8988T (cell line): Measurements from ENCODE around the gene TSGA10IP.
"Not testable (repeated sequence)": the region's sequence is repeated elsewhere in the genome, so short reads cannot be mapped to it uniquely, and the experiment has no call there.

Source experiments
- DNase-seq: peaks from one replicate; pipeline ENCODE4 v3.0.0; 2011

Gene TSGA10IP

DNA sequence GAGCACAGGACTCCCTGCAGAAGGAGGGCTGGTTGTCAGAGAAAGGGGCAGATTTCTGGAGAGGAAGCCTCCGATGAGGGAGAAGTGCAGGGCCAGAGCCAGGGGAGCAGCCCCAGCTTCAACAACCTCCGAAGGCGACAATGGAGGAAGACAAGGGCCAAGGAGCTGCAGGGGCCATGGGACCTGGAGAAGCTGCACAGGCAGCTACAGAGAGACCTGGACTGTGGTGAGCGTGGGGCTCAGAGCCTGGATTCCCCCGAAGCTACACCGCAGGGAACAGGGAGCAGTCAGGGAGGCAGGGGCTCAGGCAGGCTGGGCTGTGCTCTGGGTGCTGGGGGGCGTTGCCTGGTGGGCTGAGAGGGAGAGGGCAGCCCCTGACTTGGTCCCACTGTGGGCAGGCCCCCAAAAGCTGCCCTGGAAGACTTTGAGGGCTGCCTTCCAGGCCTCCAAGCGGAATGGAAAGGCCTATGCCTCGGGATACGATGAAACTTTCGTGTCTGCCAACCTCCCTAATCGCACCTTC, 2.4 kb downstream of the TSGA10IP start:
- no peak for DNase-seq

DNA sequence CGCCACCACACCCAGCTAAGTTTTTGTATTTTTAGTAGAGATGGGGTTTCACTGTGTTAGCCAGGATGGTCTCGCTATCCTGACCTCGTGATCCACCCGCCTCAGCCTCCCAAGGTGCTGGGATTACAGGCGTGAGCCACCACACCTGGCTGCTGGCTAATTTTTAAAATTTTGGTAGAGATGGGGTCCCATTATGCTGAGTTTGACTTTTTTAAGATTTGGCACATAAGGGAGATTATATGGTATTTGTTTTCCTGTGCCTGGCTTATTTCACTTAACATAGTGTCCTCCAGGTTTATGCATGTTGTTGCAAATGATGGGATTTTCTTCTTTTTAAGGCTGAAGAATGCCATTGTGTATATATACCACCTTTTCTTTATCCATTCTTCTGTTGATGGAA, 5.4 kb downstream of the TSGA10IP start:
- DNase-seq, result not testable (repeated sequence)

GRCh38 chr11:65951641-65952040, 6.4 kb downstream of the TSGA10IP start:
- not testable (repeated sequence) for DNase-seq

DNA sequence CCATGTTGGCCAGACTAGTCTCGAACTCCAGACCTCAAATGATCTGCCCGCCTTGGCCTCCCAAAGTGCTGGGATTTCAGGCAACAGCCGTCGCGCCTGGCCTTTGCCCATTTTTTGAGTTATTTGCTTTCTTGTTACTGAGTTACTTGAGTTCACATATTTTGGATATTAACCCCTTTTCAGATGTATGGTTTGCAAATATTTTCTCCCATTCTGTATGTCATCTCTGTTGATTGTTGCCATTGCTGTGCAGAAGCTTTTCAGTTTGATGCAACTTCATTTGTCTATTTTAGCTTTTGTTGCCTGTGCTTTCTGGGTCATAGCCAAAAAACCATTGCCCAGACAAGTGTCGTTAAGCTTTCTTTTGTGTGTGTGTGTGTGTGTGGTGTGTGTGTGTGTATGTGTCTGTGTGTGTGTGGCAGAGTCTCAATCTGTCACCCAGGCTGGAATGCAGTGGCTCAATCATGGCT, 6.8 kb downstream of the TSGA10IP start:
- DNase-seq, result no peak

DNA sequence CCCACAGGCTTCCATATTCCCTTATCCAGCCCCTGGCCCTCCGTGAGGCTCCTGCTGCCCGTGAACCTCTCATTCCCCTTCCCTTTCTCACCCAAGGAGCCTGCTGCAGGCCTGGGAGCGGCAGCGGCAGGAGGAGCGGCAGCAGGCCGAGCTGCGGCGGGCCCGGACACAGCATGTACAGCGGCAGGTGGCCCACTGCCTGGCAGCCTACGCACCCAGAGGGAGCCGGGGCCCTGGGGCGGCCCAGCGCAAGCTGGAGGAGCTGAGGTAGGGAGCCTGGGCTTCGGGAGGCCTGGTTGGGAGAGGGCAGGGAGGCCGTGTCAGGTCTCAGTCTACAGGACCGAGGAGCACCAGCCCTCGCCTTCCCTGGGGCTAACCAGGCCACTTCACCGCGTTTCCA, 8.2 kb downstream of the TSGA10IP start:
- no peak for DNase-seq

GRCh38 chr11:65954771-65955170, 9.5 kb downstream of the TSGA10IP start:
- no peak for DNase-seq

DNA sequence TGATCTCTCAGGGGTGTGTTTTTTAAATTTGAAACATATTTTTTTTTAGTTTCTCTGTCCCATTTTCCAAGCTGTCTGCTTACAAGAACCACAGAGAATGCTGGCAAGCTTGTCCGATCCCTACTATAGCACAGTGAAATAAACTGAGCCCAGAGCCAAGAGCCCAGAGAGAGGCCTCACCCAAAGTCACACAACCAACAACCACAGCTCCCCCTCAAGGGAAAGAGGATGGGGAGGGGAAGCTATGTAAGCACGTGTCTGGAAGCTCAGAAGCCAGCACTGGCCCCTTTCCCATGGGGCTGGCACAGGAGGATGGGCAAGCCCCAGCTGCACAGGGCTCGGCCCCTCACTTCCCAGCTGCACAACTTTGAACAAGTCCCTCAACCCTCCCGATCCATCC, 13.0 kb downstream of the TSGA10IP start:
- no peak for DNase-seq

DNA sequence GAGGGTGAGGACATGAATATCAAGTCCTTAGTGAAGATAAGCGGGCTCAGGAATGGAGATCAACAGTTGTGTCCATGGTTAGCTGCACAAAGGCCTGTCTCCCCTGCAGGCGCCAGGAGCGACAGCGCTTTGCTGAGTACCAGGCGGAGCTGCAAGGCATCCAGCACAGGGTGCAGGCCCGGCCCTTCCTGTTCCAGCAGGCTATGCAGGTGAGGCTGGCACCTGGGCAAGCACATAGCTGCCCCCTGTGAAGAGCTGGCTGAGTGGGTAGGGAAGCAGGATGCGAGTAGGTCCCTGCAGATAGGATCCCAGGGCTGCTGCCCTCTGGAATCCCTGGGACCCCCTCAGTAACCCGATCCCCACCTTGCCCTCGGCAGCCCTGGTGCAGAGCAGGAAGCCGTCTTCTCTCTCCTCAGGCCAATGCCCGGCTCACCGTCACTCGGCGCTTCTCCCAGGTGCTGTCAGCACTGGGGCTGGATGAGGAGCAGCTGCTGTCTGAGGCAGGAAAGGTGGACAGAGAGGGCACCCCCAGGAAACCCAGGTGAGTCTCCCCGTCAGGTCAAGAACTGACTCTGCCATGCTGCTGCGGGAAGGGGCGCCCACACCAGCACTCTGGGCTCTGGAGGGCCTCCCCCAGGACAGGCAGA, 13.6 kb downstream of the TSGA10IP start:
- DNase-seq, result no peak

GRCh38 chr11:65960824-65961266, 15.6 kb downstream of the TSGA10IP start:
- no peak for DNase-seq

DNA sequence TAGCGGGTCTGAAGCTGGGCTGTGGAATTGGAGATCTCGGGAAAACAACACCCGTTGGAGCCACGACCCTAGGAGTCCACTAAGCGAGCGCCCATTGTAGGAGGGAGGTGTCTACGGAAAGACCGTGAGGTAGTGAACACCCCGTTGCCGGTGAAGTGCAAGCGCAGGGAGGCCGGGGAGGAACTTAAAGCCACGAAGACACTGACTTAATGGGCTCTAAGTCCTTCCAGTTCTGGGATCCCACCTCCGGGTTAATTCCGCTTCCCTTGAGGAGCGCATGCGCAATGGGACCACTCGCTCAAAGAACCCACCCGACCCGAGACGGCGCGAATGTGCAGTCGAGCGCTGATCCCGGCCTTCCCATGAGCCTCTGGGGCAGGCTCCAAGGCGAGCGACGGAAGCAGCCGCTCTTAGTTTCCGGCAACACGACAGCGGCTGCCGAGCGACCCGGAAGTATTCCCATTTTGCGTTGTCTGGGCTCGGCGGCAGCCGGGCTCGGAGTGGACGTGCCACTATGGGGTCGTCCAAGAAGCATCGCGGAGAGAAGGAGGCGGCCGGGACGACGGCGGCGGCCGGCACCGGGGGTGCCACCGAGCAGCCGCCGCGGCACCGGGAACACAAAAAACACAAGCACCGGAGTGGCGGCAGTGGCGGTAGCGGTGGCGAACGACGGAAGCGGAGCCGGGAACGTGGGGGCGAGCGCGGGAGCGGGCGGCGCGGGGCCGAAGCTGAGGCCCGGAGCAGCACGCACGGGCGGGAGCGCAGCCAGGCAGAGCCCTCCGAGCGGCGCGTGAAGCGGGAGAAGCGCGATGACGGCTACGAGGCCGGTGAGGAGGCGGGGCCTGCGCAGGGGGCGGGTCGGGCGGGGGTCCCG, 16.2 kb downstream of the TSGA10IP start, which contains the start of gene SART1:
SART1 (plus strand) TSS at position 468 of the 874 bp plus-strand sequence; CDS start at position 515, 47 bp downstream.
- peak; percentile 100 for DNase-seq

- no peak for DNase-seq
These were observed 16.9 kb downstream of the TSGA10IP start for GRCh38 chr11:65962141-65962564.

GRCh38 chr11:65964906-65965305, 19.6 kb downstream of the TSGA10IP start:
- DNase-seq, result no peak

DNA sequence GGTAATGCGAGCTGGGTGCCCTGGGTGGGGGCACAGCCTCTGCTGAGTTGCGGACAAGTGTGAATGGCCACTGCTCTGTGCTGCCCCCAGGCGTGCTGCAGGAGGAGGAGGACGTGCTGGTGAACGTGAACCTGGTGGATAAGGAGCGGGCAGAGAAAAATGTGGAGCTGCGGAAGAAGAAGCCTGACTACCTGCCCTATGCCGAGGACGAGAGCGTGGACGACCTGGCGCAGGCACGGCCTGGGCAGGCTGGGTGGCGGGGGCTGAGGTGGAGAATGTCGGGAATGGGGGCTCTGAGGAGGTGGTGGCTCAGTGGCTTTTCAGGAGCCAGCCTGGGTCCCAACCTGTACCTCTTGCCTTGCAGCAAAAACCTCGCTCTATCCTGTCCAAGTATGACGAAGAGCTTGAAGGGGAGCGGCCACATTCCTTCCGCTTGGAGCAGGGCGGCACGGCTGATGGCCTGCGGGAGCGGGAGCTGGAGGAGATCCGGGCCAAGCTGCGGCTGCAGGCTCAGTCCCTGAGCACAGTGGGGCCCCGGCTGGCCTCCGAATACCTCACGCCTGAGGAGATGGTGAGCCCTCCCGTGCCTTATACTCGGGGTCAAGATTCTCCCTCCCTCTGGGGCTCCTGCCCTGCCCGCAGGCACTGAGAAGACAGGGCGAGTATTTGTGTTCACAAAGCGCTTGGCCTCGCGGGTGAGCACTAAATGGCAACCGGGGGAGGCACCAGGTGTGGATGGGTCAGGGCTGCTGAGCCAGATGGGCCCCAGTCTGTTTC, 20.9 kb downstream of the TSGA10IP start:
- no peak for DNase-seq

DNA sequence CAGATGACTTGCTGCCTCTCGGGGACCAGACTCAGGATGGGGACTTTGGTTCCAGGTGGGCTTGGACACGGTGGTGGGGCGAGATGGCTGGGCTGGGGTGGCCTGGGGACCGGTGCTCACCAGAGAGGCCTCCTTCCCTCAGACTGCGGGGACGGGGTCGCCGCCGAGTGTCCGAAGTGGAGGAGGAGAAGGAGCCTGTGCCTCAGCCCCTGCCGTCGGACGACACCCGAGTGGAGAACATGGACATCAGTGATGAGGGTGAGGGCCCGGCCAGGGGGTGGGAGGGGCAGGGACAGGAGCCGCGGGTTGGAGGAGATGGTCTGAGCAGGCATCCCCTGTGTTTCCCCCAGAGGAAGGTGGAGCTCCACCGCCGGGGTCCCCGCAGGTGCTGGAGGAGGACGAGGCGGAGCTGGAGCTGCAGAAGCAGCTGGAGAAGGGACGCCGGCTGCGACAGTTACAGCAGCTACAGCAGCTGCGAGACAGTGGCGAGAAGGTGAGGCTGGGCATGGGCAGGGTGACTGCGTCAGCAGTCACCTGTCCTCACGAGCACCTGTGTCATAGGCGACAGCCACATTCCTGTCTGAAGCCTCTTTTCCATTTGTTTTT, 22.2 kb downstream of the TSGA10IP start:
- DNase-seq, result no peak

- DNase-seq, result no peak
These were observed 23.6 kb downstream of the TSGA10IP start for GRCh38 chr11:65968600-65969482.

DNA sequence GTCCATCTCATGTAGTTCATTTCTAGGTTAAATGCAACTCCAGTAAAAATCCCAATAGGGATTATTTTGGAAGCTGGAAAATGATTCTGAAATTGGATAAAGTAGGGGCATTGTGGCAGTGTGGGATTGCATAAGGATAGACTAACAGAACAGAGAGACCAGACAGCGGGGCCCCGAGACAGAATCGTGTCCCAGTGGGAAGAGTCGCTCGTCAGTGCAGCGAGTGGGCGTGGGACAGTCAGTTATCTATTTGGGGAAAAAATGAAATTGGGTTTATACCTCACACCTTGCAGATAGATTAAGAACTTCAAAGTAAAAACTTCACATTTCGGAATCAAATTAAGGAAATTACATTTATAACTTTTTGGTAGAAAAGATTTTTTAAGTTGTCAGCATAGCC, 26.8 kb downstream of the TSGA10IP start:
- no peak for DNase-seq

DNA sequence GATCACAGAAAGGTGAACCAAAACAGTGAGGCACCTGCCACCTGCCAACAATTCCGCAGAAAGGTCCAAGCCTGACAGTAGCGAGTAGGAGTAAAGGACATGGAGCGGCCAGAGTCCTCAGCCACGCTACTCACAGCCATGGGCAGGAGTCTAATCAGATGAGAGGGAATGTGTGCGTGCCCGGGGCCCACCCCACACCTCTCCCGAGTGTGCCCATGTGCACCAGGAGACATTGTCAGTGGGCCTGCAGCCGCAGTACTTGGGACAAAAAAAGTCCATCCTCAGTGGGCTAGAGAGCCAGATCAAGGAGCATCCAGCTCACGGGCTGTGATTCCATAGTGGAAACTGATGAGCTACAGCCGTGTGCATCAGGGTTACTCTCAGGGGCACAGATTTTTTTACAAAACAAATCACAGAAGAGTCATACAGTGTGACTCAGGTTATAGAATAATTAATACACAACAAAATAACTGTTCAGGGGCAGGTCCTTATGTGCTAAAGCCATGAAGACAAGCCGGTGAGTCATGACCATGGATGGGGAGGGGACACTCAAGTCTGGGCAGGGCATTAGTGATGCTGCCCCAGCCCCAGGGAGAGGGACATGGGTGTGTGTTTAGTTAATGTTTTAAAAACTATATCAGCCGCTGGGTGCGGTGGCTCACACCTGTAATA, 28.3 kb downstream of the TSGA10IP start:
- DNase-seq, result no peak

DNA sequence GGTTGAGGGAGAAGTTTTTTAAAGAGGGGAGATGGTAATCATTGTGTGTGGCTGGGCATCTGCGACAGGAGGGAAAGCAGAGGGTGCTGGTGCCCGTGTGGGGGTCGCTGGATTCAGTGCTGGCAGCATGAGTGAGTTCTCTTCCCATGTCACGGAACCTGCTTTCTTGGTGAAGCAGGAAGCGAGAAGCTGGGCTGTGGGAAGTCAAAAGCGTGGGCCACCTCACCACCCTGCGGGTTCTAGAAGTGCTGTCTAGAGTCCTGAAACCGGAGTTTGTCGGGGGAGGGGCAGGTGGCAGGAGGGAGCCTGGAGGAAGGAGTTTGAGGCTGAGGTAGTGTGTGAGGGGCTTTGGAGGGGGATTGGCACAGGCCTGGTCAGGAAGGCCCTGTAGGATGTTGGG, 30.5 kb downstream of the TSGA10IP start:
- DNase-seq, result no peak

- no peak for DNase-seq
These were observed 31.2 kb downstream of the TSGA10IP start for GRCh38 chr11:65976216-65977176.
